ENCODE measurements around the gene OSBPL8.

Gene OSBPL8

GRCh38 chr12:76559400-76560085 is at the start of gene OSBPL8:
TSS of gene OSBPL8 (minus strand) at chr12:76559771. CDS start at chr12:76487551, 72,220 bp downstream.
- peak within 1 kb of the TSS; percentile 68 for H3K27ac ChIP-seq
- TF ChIP-seq CTCF (IDR thresholded peaks at IDR 0.05) (peak; percentile 51), ZFX (IDR thresholded peaks at IDR 0.05; ENCODE audit: borderline replicate concordance) (no peak)

- no peak overlapping the region for H3K27ac ChIP-seq
- TF ChIP-seq CTCF (IDR thresholded peaks at IDR 0.05) (no peak), ZFX (IDR thresholded peaks at IDR 0.05; ENCODE audit: borderline replicate concordance) (no peak)
Measured at GRCh38 chr12:76608070-76608469, 48.5 kb upstream of the OSBPL8 start.

GRCh38 chr12:76595056-76595455 is 35.5 kb upstream of the OSBPL8 start:
- TF ChIP-seq ZFX (IDR thresholded peaks at IDR 0.05; ENCODE audit: borderline replicate concordance) = no peak
- TF ChIP-seq CTCF (IDR thresholded peaks at IDR 0.05) = no peak
- H3K27ac ChIP-seq = no peak overlapping the region

GRCh38 chr12:76591476-76591875 is 31.9 kb upstream of the OSBPL8 start:
- no peak overlapping the region for H3K27ac ChIP-seq
- TF ChIP-seq ZFX (IDR thresholded peaks at IDR 0.05; ENCODE audit: borderline replicate concordance) (no peak), CTCF (IDR thresholded peaks at IDR 0.05) (no peak)

GRCh38 chr12:76590131-76590530 is 30.6 kb upstream of the OSBPL8 start:
- H3K27ac ChIP-seq = no peak overlapping the region
- TF ChIP-seq ZFX (IDR thresholded peaks at IDR 0.05; ENCODE audit: borderline replicate concordance) (no peak), CTCF (IDR thresholded peaks at IDR 0.05) (no peak)

GRCh38 chr12:76588881-76589565 is 29.5 kb upstream of the OSBPL8 start:
- no peak overlapping the region for H3K27ac ChIP-seq
- TF ChIP-seq CTCF (IDR thresholded peaks at IDR 0.05) (no peak), ZFX (IDR thresholded peaks at IDR 0.05; ENCODE audit: borderline replicate concordance) (no peak)

Data from 22Rv1 (cell line).